ENCODE results near the gene PXT1. TPM values are rescaled to one million over a fixed set of nuclear protein-coding genes. Genes with fewer than 3 reads are reported as not detected.
A peak's percentile ranks its signal among the peaks of the same experiment; 100 is the strongest.

The PXT1 gene
- total RNA-seq, 1 donor = not detected

GRCh38 chr6:36350082-36350481 lies 92.6 kb downstream of the PXT1 start:
- no peak for TF ChIP-seq CTCF (IDR thresholded peaks at IDR 0.05; ENCODE audit: insufficient read depth, low read length)
- DNase-seq (ENCODE audit: low read depth) = peak; percentile 30
- H3K4me3 ChIP-seq (ENCODE audit: low read depth, low read length) = no peak overlapping the region

- TF ChIP-seq CTCF (IDR thresholded peaks at IDR 0.05; ENCODE audit: insufficient read depth, low read length) = no peak
- DNase-seq (ENCODE audit: low read depth) = no peak
- no peak overlapping the region for H3K4me3 ChIP-seq (ENCODE audit: low read depth, low read length)
Observed at GRCh38 chr6:36349240-36349639, 93.4 kb downstream of the PXT1 start.

GRCh38 chr6:36347621-36348020 lies 95.0 kb downstream of the PXT1 start:
- peak; percentile 73 for DNase-seq (ENCODE audit: low read depth)
- TF ChIP-seq CTCF (IDR thresholded peaks at IDR 0.05; ENCODE audit: insufficient read depth, low read length) = no peak
- no peak overlapping the region for H3K4me3 ChIP-seq (ENCODE audit: low read depth, low read length)

GRCh38 chr6:36346486-36347273 lies 96.0 kb downstream of the PXT1 start:
- H3K4me3 ChIP-seq (ENCODE audit: low read depth, low read length) = no peak overlapping the region
- no peak for TF ChIP-seq CTCF (IDR thresholded peaks at IDR 0.05; ENCODE audit: insufficient read depth, low read length)
- no peak for DNase-seq (ENCODE audit: low read depth)

- TF ChIP-seq CTCF (IDR thresholded peaks at IDR 0.05; ENCODE audit: insufficient read depth, low read length) = no peak
- no peak overlapping the region for H3K4me3 ChIP-seq (ENCODE audit: low read depth, low read length)
- peak; percentile 34 for DNase-seq (ENCODE audit: low read depth)
Observed at GRCh38 chr6:36345681-36346466, 96.8 kb downstream of the PXT1 start.

GRCh38 chr6:36343109-36343680 lies 99.5 kb downstream of the PXT1 start:
- no peak for TF ChIP-seq CTCF (IDR thresholded peaks at IDR 0.05; ENCODE audit: insufficient read depth, low read length)
- H3K4me3 ChIP-seq (ENCODE audit: low read depth, low read length) = no peak overlapping the region
- no peak for DNase-seq (ENCODE audit: low read depth)

Data from fibroblast of the aortic adventitia (primary cell).